HepG2 (cell line): ENCODE data around the gene PGS1. TPM values are rescaled to one million over a fixed set of nuclear protein-coding genes. Genes with fewer than 3 reads are reported as not detected.

Source experiments
- ATAC-seq: fragments of 200-7000 bp; cut with Tn5 transposase; 3 replicates; pipeline ENCODE4 v1.9.1; 2020; ENCODE audit warnings: mild to moderate bottlenecking, moderate library complexity
- BruUV-seq: library from RNA; stranded (reverse); fragments of 400-500 nt; replicated peaks from 2 replicates; lab custom pipeline; 2021; lab: Mats Ljungman, UMichigan
- CTCF ChIA-PET: fragments of 300-600 bp; formaldehyde crosslinking; extraction: SDS; loops from one replicate; lab custom pipeline; 2021; ENCODE audit warnings: low total read pairs, inconsistent platforms, low intra/inter-chr PET ratio; lab: Yijun Ruan, JAX
- POLR2A ChIA-PET: fragments of 350-600 bp; sonication (Branson Sonifier 250); formaldehyde crosslinking; loops from one replicate; lab custom pipeline; 2020; ENCODE audit warnings: antibody characterized with exemption, inconsistent platforms; lab: Yijun Ruan, JAX
- DNase-seq: peaks from one replicate; pipeline ENCODE4 v3.0.0-alpha.2; 2015; ENCODE audit warnings: low spot score
- FAIRE-seq: peaks from 3 replicates; lab custom pipeline; 2011; peaks lifted over from hg19 to GRCh38; lab: Jason Lieb, UNC
- H2AFZ ChIP-seq: one replicate; pipeline ENCODE4 v1.6.1; 2011; ENCODE audit warnings: low read length, inconsistent platforms
- H3K27ac ChIP-seq: fragments of 300-600 bp; 3 replicates; pipeline ENCODE4 v1.8.0; 2011; ENCODE audit warnings: mixed run types, mild to moderate bottlenecking, mixed read lengths, low read length, inconsistent platforms; ENCODE audit not compliant: insufficient read depth; ENCODE audit errors: extremely low read length
- H3K27me3 ChIP-seq, 2 experiments: fragments of 200-600 bp in 1 of 2; 2 replicates in 1 of 2; 3 replicates in 1 of 2; pipeline versions ENCODE4 v1.6.0 to v1.8.0; 2011; ENCODE audit warnings: low read length in 2 of 2, mild to moderate bottlenecking in 2 of 2, moderate library complexity in 2 of 2, inconsistent platforms in 1 of 2; ENCODE audit not compliant: insufficient read depth in 2 of 2, control insufficient read depth in 1 of 2
- H3K36me3 ChIP-seq, 2 experiments: fragments of 200-600 bp in 1 of 2; replicated peaks in 1 of 2; 2 replicates in 1 of 2; 3 replicates in 1 of 2; pipeline versions ENCODE4 v1.5.1 to v1.8.0; 2011; ENCODE audit warnings: low read length in 2 of 2, inconsistent platforms in 1 of 2; ENCODE audit not compliant: insufficient read depth in 2 of 2, control insufficient read depth in 1 of 2
- H3K4me1 ChIP-seq: 2 replicates; pipeline ENCODE4 v1.5.1; 2012; ENCODE audit warnings: low read length, inconsistent platforms; ENCODE audit not compliant: insufficient read depth
- H3K4me2 ChIP-seq: 2 replicates; pipeline ENCODE4 v1.6.0; 2011; ENCODE audit warnings: low read depth, low read length, inconsistent platforms
- H3K4me3 ChIP-seq, 3 experiments: fragments of 200-600 bp in 1 of 3; sonication (generic), shearing (Covaris generic) in 1 of 3; replicated peaks in 1 of 3; 2 replicates each; pipeline ENCODE4 v1.5.1; 2011 to 2016; ENCODE audit warnings: low read length in 3 of 3, inconsistent platforms in 2 of 3, low read depth in 2 of 3, mild to moderate bottlenecking in 2 of 3, control low read depth in 1 of 3, mixed read lengths in 1 of 3; ENCODE audit not compliant: insufficient read depth in 1 of 3
- H3K79me2 ChIP-seq: one replicate; pipeline ENCODE4 v1.6.1; 2011; ENCODE audit warnings: low read length, inconsistent platforms; ENCODE audit not compliant: insufficient read depth
- H3K9ac ChIP-seq: 2 replicates; pipeline ENCODE4 v1.6.0; 2011; ENCODE audit warnings: mild to moderate bottlenecking, low read depth, low read length, inconsistent platforms; ENCODE audit not compliant: insufficient read depth
- H3K9me3 ChIP-seq: 2 replicates; pipeline ENCODE4 v1.5.1; 2012; ENCODE audit warnings: mild to moderate bottlenecking, low read length
- H4K20me1 ChIP-seq: 2 replicates; pipeline ENCODE4 v1.6.0; 2011; ENCODE audit warnings: inconsistent platforms, mild to moderate bottlenecking, low read length, moderate library complexity; ENCODE audit not compliant: insufficient read depth
- AGO2 ChIP-seq: fragments of 200-400 bp; formaldehyde crosslinking; optimal IDR thresholded peaks from 2 replicates; pipeline ENCODE3; 2017; ENCODE audit warnings: mild to moderate bottlenecking, low read depth, low read length, moderate library complexity
- CHD2 ChIP-seq: IDR thresholded peaks from 2 replicates; pipeline ENCODE4 v1.6.1; 2011; ENCODE audit warnings: low read depth, low read length, improper control_type of control experiment
- CSRNP2 ChIP-seq: sonication (generic); formaldehyde crosslinking; conservative IDR thresholded peaks from 2 replicates; pipeline ENCODE4 v1.8.0; 2022; ENCODE audit warnings: low read depth, missing genetic modification reagents
- SAFB2 ChIP-seq: sonication (generic); formaldehyde crosslinking; IDR thresholded peaks from 2 replicates; pipeline ENCODE4 v1.5.1; 2020; ENCODE audit warnings: missing genetic modification reagents, low read depth, mild to moderate bottlenecking, borderline replicate concordance
- TEAD3 ChIP-seq: optimal IDR thresholded peaks from 2 replicates; pipeline ENCODE3; 2016; ENCODE audit warnings: borderline replicate concordance
- THAP8 ChIP-seq: sonication (generic); formaldehyde crosslinking; IDR thresholded peaks from 2 replicates; pipeline ENCODE4 v1.5.1; 2020; ENCODE audit warnings: missing genetic modification reagents, mild to moderate bottlenecking, borderline replicate concordance
- ZNF562 ChIP-seq: sonication (generic); formaldehyde crosslinking; IDR thresholded peaks from 2 replicates; pipeline ENCODE4 v1.8.0; 2022; ENCODE audit warnings: missing genetic modification reagents, borderline replicate concordance
- WGBS: methylation state at CpG from one replicate; pipeline ENCODE4 v1.1.6; 2017; ENCODE audit warnings: low lambda C conversion rate; 5-methylcytosine and 5-hydroxymethylcytosine counted together
- in situ Hi-C: cut with HindIII; loops from 2 replicates; pipeline ENCODE4 v1.10.0; 2017; ENCODE audit warnings: low pct_unique_long_range_greater_than_20kb; ENCODE audit not compliant: extremely low pct_ligation_motif_present
- intact Hi-C: fragments of 100-400 bp; cut with micrococcal nuclease; formaldehyde crosslinking; loops from one replicate; pipeline ENCODE4 v1.10.0; 2022; ENCODE audit not compliant: unreplicated experiment
- polyA plus RNA-seq, 8 experiments: library from polyadenylated mRNA; depleted of rRNA in 3 of 8; stranded (reverse) in 7 of 8; unstranded in 1 of 8; fragments of >200 nt; fragmentation: Illumina TruSeq in 4 of 8; extraction: Trizol in 4 of 8; gene quantifications; 2 replicates each; pipeline versions ENCODE4 v1.2.1 to v1.2.3, GENCODE V29; 2011 to 2016; ENCODE audit warnings: low read depth in 4 of 8, missing spikeins in 1 of 8, mixed read lengths in 1 of 8; ENCODE audit not compliant: insufficient read depth in 1 of 8
- total RNA-seq, 5 experiments: library from RNA; depleted of rRNA; stranded (reverse); fragments of >200 nt; fragmentation: Illumina TruSeq; extraction: Trizol; gene quantifications; 2 replicates each; pipeline ENCODE4 v1.2.3, GENCODE V29; 2016; ENCODE audit warnings: low read depth in 1 of 5
- TF ChIP-seq, protein P1 (sequence below): sonication (generic); formaldehyde crosslinking; IDR thresholded peaks from 2 replicates; pipeline ENCODE4 v1.4.0; 2020; ENCODE audit warnings: missing genetic modification reagents
- TF ChIP-seq, protein P2 (sequence below), 2 experiments: sonication (generic) in 1 of 2; formaldehyde crosslinking in 1 of 2; IDR thresholded peaks; 2 replicates each; pipeline versions ENCODE4 v1.6.1 to v1.9.0; 2014 to 2022; ENCODE audit warnings: antibody characterized with exemption in 1 of 2, borderline replicate concordance in 1 of 2, inconsistent platforms in 1 of 2, low read depth in 1 of 2, missing genetic modification reagents in 1 of 2

Gene PGS1
- total and polyA plus RNA-seq, 2 of the 13 experiments (the other 11 are each of a cell fraction or from before 2014, with no cell fraction given): 25.9 to 31.5 TPM

DNA sequence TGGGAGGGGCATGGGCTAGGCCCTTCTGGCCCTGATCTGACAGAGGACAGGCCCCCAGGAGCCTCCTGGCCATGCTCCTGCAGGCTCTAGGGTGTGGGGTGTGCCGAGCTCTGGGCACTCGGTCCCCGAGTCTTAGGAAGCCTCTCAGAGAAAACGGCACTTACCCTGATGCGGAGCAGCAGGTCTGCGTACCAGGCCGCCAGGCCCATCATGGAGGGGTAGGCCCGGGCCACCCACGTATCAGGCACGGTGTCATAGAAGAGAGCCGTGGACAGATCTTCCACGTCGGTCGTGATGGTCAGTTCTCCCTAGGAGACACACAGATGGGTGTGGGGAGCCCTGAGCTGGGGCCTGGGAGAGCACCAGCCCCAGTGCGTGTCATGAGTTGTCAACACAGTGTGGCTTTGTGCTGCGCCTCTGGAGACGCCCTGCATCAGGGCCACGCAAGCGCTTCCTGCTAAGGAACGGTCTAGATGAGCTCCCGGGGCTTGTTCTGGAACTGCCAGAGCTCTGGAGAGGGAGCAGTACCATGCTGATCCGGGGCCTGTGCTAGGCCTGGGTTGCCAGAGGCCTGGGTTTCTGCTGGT lies 47.9 kb downstream of the PGS1 start:
- TF ChIP-seq, protein P1, sequence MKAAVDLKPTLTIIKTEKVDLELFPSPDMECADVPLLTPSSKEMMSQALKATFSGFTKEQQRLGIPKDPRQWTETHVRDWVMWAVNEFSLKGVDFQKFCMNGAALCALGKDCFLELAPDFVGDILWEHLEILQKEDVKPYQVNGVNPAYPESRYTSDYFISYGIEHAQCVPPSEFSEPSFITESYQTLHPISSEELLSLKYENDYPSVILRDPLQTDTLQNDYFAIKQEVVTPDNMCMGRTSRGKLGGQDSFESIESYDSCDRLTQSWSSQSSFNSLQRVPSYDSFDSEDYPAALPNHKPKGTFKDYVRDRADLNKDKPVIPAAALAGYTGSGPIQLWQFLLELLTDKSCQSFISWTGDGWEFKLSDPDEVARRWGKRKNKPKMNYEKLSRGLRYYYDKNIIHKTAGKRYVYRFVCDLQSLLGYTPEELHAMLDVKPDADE (CRISPR knock-in tag): no peak
- TF ChIP-seq CHD2 (no peak), SAFB2 (no peak), THAP8 (CRISPR knock-in tag) (0 out of 2 replicates have a peak, but pooled peaks have one; percentile 41), CSRNP2 (no peak), ZNF562 (no peak), TEAD3 (no peak), AGO2 (peak; percentile 53)
- TF ChIP-seq, protein P2, sequence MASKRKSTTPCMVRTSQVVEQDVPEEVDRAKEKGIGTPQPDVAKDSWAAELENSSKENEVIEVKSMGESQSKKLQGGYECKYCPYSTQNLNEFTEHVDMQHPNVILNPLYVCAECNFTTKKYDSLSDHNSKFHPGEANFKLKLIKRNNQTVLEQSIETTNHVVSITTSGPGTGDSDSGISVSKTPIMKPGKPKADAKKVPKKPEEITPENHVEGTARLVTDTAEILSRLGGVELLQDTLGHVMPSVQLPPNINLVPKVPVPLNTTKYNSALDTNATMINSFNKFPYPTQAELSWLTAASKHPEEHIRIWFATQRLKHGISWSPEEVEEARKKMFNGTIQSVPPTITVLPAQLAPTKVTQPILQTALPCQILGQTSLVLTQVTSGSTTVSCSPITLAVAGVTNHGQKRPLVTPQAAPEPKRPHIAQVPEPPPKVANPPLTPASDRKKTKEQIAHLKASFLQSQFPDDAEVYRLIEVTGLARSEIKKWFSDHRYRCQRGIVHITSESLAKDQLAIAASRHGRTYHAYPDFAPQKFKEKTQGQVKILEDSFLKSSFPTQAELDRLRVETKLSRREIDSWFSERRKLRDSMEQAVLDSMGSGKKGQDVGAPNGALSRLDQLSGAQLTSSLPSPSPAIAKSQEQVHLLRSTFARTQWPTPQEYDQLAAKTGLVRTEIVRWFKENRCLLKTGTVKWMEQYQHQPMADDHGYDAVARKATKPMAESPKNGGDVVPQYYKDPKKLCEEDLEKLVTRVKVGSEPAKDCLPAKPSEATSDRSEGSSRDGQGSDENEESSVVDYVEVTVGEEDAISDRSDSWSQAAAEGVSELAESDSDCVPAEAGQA (IDR thresholded peaks at IDR 0.05; ENCODE audit: low read depth): no peak
- TF ChIP-seq, protein P2 (CRISPR knock-in tag; IDR thresholded peaks at IDR 0.05; ENCODE audit: borderline replicate concordance): no peak
- in situ Hi-C loops: no loop called here
- Histone ChIP-seq H4K20me1 (peaks cover 9% of the 10 kb centered on the region), H3K4me1 (peaks cover 12% of the 10 kb centered on the region), H3K36me3 (peaks cover 23 to 41% of the 10 kb centered on the region in 2 experiments), H2AFZ (no peak overlapping the region), H3K79me2 (no peaks in the 10 kb centered on the region), H3K4me2 (no peak overlapping the region), H3K9me3 (no peaks in the 10 kb centered on the region), H3K27ac (no peak overlapping the region), H3K9ac (no peak overlapping the region), H3K27me3 (no peaks in the 10 kb centered on the region), H3K4me3 (no peak overlapping the region)
- DNase-seq: no peak
- BruUV-seq: no TSS peak
- POLR2A ChIA-PET: no interaction called here
- WGBS: 99% methylated on average over 15 of the region's 22 CpGs
- CTCF ChIA-PET: no interaction called here
- no peak for ATAC-seq
- intact Hi-C loops: no loop called here
- FAIRE-seq: no peak
